Epithelial cell of proximal tubule (primary cell): ENCODE measurements around the gene CUX1. TPM values are rescaled to one million over a fixed set of nuclear protein-coding genes. Genes with fewer than 3 reads are reported as not detected.

Experiments
- DNase-seq: peaks from one replicate; pipeline ENCODE4 v3.0.0-alpha.2; 2011; ENCODE audit warnings: low read depth
- H3K4me3 ChIP-seq: 2 replicates; pipeline ENCODE4 v1.5.1; 2011; ENCODE audit warnings: low read depth, mild to moderate bottlenecking, low read length
- CTCF ChIP-seq: conservative IDR thresholded peaks from 2 replicates; pipeline ENCODE4 v1.5.1; 2012; ENCODE audit warnings: low read depth, mild to moderate bottlenecking, low read length
- total RNA-seq: library from RNA; depleted of rRNA; stranded (reverse); fragments of >200 nt; gene quantifications from 2 replicates; pipeline ENCODE4 v1.2.3, GENCODE V29; 2015

CUX1 gene
- total RNA-seq, 1 donor from 2014 or later: 37.3 TPM

- H3K4me3 ChIP-seq: no peak overlapping the region
- no peak for TF ChIP-seq CTCF
- no peak for DNase-seq
Measured at GRCh38 chr7:102098986-102099385, 281.6 kb downstream of the CUX1 start.

- no peak for TF ChIP-seq CTCF
- no peak overlapping the region for H3K4me3 ChIP-seq
- no peak for DNase-seq
Measured at GRCh38 chr7:102099474-102099873, 282.0 kb downstream of the CUX1 start.

GRCh38 chr7:102101111-102101551, 283.7 kb downstream of the CUX1 start:
- H3K4me3 ChIP-seq: no peak overlapping the region
- DNase-seq: no peak
- no peak for TF ChIP-seq CTCF

GRCh38 chr7:102101926-102102325, 284.5 kb downstream of the CUX1 start:
- no peak for TF ChIP-seq CTCF
- no peak for DNase-seq
- H3K4me3 ChIP-seq: no peak overlapping the region

GRCh38 chr7:102103027-102103372, 285.6 kb downstream of the CUX1 start:
- H3K4me3 ChIP-seq: no peak overlapping the region
- no peak for TF ChIP-seq CTCF
- no peak for DNase-seq

- no peak for TF ChIP-seq CTCF
- no peak overlapping the region for H3K4me3 ChIP-seq
- no peak for DNase-seq
Measured at GRCh38 chr7:102104245-102104644, 286.8 kb downstream of the CUX1 start.

- no peak for TF ChIP-seq CTCF
- no peak overlapping the region for H3K4me3 ChIP-seq
- no peak for DNase-seq
Measured at GRCh38 chr7:102106625-102107024, 289.2 kb downstream of the CUX1 start.
